Fibroblast of lung (primary cell): ENCODE measurements around the gene COMMD10. TPM values are rescaled to one million over a fixed set of nuclear protein-coding genes. Genes with fewer than 3 reads are reported as not detected.

Experiments used
- DNase-seq, 2 donors: peaks; one replicate each; pipeline versions ENCODE4 v3.0.0 to v3.0.0-alpha.2; 2010; ENCODE audit warnings: low read depth in 2 of 2
- H2AFZ ChIP-seq: 2 replicates; pipeline ENCODE4 v1.5.1; 2012; ENCODE audit warnings: low read length, control low read depth, inconsistent platforms
- H3K27ac ChIP-seq: 2 replicates; pipeline ENCODE4 v1.5.1; 2011; ENCODE audit warnings: low read length, control low read depth; ENCODE audit not compliant: insufficient read depth
- H3K27me3 ChIP-seq: 2 replicates; pipeline ENCODE4 v1.5.1; 2011; ENCODE audit warnings: mild to moderate bottlenecking, low read length; ENCODE audit not compliant: control insufficient read depth, insufficient read depth
- H3K36me3 ChIP-seq: 2 replicates; pipeline ENCODE4 v1.5.1; 2011; ENCODE audit warnings: low read length; ENCODE audit not compliant: control insufficient read depth, insufficient read depth
- H3K4me1 ChIP-seq: 2 replicates; pipeline ENCODE4 v1.5.1; 2011; ENCODE audit warnings: low read length; ENCODE audit not compliant: control insufficient read depth, insufficient read depth; ENCODE audit errors: extremely low read depth
- H3K4me2 ChIP-seq: 2 replicates; pipeline ENCODE4 v1.5.1; 2011; ENCODE audit warnings: low read length, control low read depth; ENCODE audit not compliant: insufficient read depth; ENCODE audit errors: extremely low read depth
- H3K4me3 ChIP-seq, 4 experiments: fragments of 200-600 bp in 1 of 4; sonication (generic) in 1 of 4; replicated peaks in 1 of 4; 2 replicates each; pipeline ENCODE4 v1.5.1; 2011 to 2016; ENCODE audit warnings: low read length in 4 of 4, low read depth in 3 of 4, mild to moderate bottlenecking in 3 of 4, control low read depth in 2 of 4, inconsistent platforms in 1 of 4, mixed read lengths in 1 of 4; ENCODE audit not compliant: insufficient read depth in 1 of 4; ENCODE audit errors: control extremely low read depth in 1 of 4
- H3K79me2 ChIP-seq: 2 replicates; pipeline ENCODE4 v1.5.1; 2012; ENCODE audit warnings: mild to moderate bottlenecking, low read length, inconsistent platforms; ENCODE audit not compliant: control insufficient read depth, insufficient read depth
- H3K9ac ChIP-seq: 2 replicates; pipeline ENCODE4 v1.5.1; 2011; ENCODE audit warnings: mild to moderate bottlenecking, low read length, control low read depth; ENCODE audit not compliant: insufficient read depth
- H3K9me3 ChIP-seq: 2 replicates; pipeline ENCODE4 v1.5.1; 2012; ENCODE audit warnings: low read depth, low read length; ENCODE audit not compliant: control insufficient read depth, insufficient read depth
- H4K20me1 ChIP-seq: 2 replicates; pipeline ENCODE4 v1.5.1; 2011; ENCODE audit warnings: low read length; ENCODE audit not compliant: control insufficient read depth, insufficient read depth; ENCODE audit errors: extremely low read depth
- EZH2 ChIP-seq: IDR thresholded peaks from 2 replicates; pipeline ENCODE4 v1.5.1; 2012; ENCODE audit warnings: low read length, control low read depth, mild to moderate bottlenecking; ENCODE audit errors: missing control alignments
- polyA plus RNA-seq, 2 donors: library from polyadenylated mRNA; depleted of rRNA in 1 of 2; stranded (reverse) in 1 of 2; unstranded in 1 of 2; fragments of >200 nt; gene quantifications; 2 replicates each; pipeline ENCODE4 v1.2.1, GENCODE V29; 2011 to 2012; ENCODE audit warnings: missing spikeins in 1 of 2
- total RNA-seq: library from RNA; depleted of rRNA; stranded (reverse); fragments of >200 nt; gene quantifications from 2 replicates; pipeline ENCODE4 v1.2.1, GENCODE V29; 2014
- TF ChIP-seq, protein P1 (sequence below), 2 donors: IDR thresholded peaks in 1 of 2; conservative IDR thresholded peaks in 1 of 2; 1 replicate in 1 of 2; 2 replicates in 1 of 2; pipeline ENCODE4 v1.5.1; 2011 to 2012; ENCODE audit warnings: low read length in 2 of 2, control low read depth in 1 of 2, inconsistent platforms in 1 of 2, low read depth in 1 of 2, mild to moderate bottlenecking in 1 of 2

The COMMD10 gene
- total and polyA plus RNA-seq, 2 donors (not counting 1 experiment from before 2014, with no cell fraction given): 24.2 to 35.8 TPM

- TF ChIP-seq, protein P1, sequence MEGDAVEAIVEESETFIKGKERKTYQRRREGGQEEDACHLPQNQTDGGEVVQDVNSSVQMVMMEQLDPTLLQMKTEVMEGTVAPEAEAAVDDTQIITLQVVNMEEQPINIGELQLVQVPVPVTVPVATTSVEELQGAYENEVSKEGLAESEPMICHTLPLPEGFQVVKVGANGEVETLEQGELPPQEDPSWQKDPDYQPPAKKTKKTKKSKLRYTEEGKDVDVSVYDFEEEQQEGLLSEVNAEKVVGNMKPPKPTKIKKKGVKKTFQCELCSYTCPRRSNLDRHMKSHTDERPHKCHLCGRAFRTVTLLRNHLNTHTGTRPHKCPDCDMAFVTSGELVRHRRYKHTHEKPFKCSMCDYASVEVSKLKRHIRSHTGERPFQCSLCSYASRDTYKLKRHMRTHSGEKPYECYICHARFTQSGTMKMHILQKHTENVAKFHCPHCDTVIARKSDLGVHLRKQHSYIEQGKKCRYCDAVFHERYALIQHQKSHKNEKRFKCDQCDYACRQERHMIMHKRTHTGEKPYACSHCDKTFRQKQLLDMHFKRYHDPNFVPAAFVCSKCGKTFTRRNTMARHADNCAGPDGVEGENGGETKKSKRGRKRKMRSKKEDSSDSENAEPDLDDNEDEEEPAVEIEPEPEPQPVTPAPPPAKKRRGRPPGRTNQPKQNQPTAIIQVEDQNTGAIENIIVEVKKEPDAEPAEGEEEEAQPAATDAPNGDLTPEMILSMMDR (conservative IDR thresholded peaks at IDR 0.05 in 1 of 2, IDR thresholded peaks at IDR 0.05 in 1 of 2; ENCODE audit: low read depth in 1 of 2, low read length in 2 of 2): peak; percentile 40 to 70
- no peak for TF ChIP-seq EZH2
- Histone ChIP-seq H3K36me3 (no peaks in the 10 kb centered on the region), H4K20me1 (no peaks in the 10 kb centered on the region), H3K9ac (no peak overlapping the region), H3K9me3 (no peaks in the 10 kb centered on the region), H2AFZ (no peak overlapping the region), H3K27me3 (no peaks in the 10 kb centered on the region), H3K4me2 (no peak overlapping the region), H3K27ac (no peak overlapping the region), H3K79me2 (no peaks in the 10 kb centered on the region), H3K4me1 (no peaks in the 10 kb centered on the region), H3K4me3 (no peak overlapping the region)
- DNase-seq: peak; percentile 40 to 82
Measured at GRCh38 chr5:116068028-116068632, 16.7 kb upstream of the COMMD10 start.

GRCh38 chr5:116071211-116071610 is 13.6 kb upstream of the COMMD10 start:
- H3K27ac ChIP-seq: no peak overlapping the region
- no peaks in the 10 kb centered on the region for H3K36me3 ChIP-seq
- H3K4me1 ChIP-seq: no peaks in the 10 kb centered on the region
- H3K79me2 ChIP-seq: no peaks in the 10 kb centered on the region
- H3K9me3 ChIP-seq: no peaks in the 10 kb centered on the region
- TF ChIP-seq, protein P1 (conservative IDR thresholded peaks at IDR 0.05 in 1 of 2, IDR thresholded peaks at IDR 0.05 in 1 of 2; ENCODE audit: low read depth in 1 of 2, low read length in 2 of 2): no peak
- TF ChIP-seq EZH2: no peak
- no peak overlapping the region for H2AFZ ChIP-seq
- no peak overlapping the region for H3K4me3 ChIP-seq
- no peak overlapping the region for H3K9ac ChIP-seq
- no peak overlapping the region for H3K4me2 ChIP-seq
- no peak for DNase-seq
- H3K27me3 ChIP-seq: no peaks in the 10 kb centered on the region
- no peaks in the 10 kb centered on the region for H4K20me1 ChIP-seq

DNA sequence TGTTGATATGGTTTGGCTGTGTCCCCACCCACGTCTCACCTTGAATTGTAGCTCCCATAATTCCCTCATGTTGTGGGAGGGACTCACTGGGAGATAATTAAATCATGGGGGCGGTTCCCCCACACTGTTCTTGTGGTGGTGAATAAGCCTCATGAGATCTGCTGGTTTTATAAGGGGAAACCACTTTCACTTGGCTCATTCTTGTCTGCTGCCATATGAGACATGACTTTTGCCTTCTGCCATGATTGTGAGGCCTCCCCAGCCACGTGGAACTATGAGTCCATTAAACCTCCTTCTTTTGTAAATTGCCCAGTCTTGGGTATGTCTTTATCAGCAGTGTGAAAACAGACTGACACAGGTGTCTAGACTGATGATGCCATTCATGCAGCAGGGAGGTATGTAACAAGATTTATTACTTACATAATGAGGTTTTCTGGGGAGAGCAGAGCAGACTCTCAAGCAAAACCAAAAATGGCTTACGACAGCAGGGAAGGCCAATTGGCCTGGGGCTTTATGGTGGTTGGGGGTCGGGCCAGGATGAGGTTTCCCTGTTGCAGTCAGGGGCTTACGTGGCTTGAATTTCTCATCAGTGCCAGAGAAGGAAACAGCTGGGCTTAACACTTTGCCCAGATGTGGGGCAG is 9.5 kb upstream of the COMMD10 start:
- no peaks in the 10 kb centered on the region for H4K20me1 ChIP-seq
- H3K9ac ChIP-seq: no peak overlapping the region
- no peak overlapping the region for H2AFZ ChIP-seq
- H3K9me3 ChIP-seq: no peaks in the 10 kb centered on the region
- no peaks in the 10 kb centered on the region for H3K36me3 ChIP-seq
- H3K27ac ChIP-seq: no peak overlapping the region
- H3K79me2 ChIP-seq: no peaks in the 10 kb centered on the region
- H3K27me3 ChIP-seq: no peaks in the 10 kb centered on the region
- H3K4me2 ChIP-seq: no peak overlapping the region
- H3K4me1 ChIP-seq: no peaks in the 10 kb centered on the region
- no peak overlapping the region for H3K4me3 ChIP-seq
- no peak for TF ChIP-seq EZH2
- TF ChIP-seq, protein P1 (conservative IDR thresholded peaks at IDR 0.05 in 1 of 2, IDR thresholded peaks at IDR 0.05 in 1 of 2; ENCODE audit: low read depth in 1 of 2, low read length in 2 of 2): no peak
- DNase-seq: peak in 1 of 2 donors; percentile 27
